IPS DF 4.7 (cell line): ENCODE measurements around the gene PGA4.

ENCODE experiments used
- DNase-seq: peaks from one replicate; pipeline ENCODE4 v3.0.0-alpha.2; 2013; ENCODE audit warnings: low spot score; ENCODE audit errors: extremely low read depth

Gene PGA4

GRCh38 chr11:61278001-61278470 is 55.9 kb downstream of the PGA4 start:
- no peak for DNase-seq

GRCh38 chr11:61279934-61280659 is 58.0 kb downstream of the PGA4 start:
- DNase-seq, result no peak

DNA sequence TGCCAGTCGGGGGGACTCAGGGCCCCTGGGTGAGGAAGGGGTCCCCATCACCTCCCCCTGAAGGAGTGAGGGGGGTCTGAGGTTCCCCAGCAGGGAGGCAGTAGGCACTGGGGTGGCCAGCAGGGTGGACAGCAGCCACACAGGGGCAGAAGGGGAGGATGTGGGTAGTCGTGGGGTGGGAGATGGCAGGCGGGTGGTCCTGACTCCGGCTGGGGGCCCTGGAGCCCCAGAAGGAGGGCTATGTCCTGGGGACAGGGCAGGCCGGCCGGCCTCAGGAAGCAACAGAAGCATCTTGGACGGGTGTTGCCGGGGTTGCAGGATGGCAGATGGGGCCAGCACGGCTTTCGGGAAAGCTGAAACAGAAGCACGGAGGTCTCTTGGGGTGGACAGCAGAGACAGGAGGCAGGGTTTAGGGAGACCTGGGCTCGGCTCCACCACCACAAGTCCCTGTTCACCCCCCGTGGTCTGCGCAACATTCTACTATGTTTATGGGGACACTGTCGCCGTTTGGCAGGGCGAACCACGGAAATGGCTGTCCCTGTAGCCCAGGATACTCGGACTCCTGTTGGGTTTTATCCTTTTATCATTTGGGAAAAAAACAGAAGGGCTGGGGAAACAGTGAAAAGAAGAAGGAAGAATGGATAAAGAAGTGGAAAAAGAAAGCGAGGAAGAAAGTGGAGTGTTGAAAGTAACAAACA is 58.9 kb downstream of the PGA4 start:
- no peak for DNase-seq
